HL-60 (cell line): ENCODE measurements around the gene CYP4F3.
A peak's percentile ranks its signal among the peaks of the same experiment; 100 is the strongest.

Experiments
- DNase-seq, 2 experiments: peaks; one replicate each; pipeline ENCODE4 v3.0.0-alpha.2; 2010 to 2020; ENCODE audit warnings: low read depth in 1 of 2, low spot score in 1 of 2
- H3K27ac ChIP-seq: fragments of 250-450 bp; sonication (Bioruptor Pico); replicated peaks from 2 replicates; pipeline ENCODE4 v1.5.1; 2020; ENCODE audit warnings: mild to moderate bottlenecking, moderate library complexity
- H3K27me3 ChIP-seq: fragments of 250-450 bp; sonication (Bioruptor Pico); 2 replicates; pipeline ENCODE4 v1.5.1; 2021; ENCODE audit warnings: mild to moderate bottlenecking, moderate library complexity; ENCODE audit not compliant: insufficient read depth, poor library complexity, severe bottlenecking
- H3K4me3 ChIP-seq: replicated peaks from 2 replicates; pipeline ENCODE4 v1.5.1; 2011; ENCODE audit warnings: mild to moderate bottlenecking, control low read depth, low read length; ENCODE audit not compliant: insufficient read depth
- CTCF ChIP-seq: IDR thresholded peaks from one replicate; pipeline ENCODE4 v1.5.1; 2011; ENCODE audit warnings: low read length, control low read depth, inconsistent platforms; ENCODE audit not compliant: insufficient read depth
- GABPA ChIP-seq: IDR thresholded peaks from 2 replicates; pipeline ENCODE4 v1.6.1; 2012; ENCODE audit warnings: low read depth
- POLR2AphosphoS5 ChIP-seq: IDR thresholded peaks from 2 replicates; pipeline ENCODE4 v1.6.1; 2012; ENCODE audit warnings: low read depth
- REST ChIP-seq: IDR thresholded peaks from 2 replicates; pipeline ENCODE4 v1.6.1; 2012; ENCODE audit warnings: low read depth; ENCODE audit not compliant: insufficient replicate concordance
- SPI1 ChIP-seq: IDR thresholded peaks from 2 replicates; pipeline ENCODE4 v1.6.1; 2012; ENCODE audit warnings: low read depth, mild to moderate bottlenecking, borderline replicate concordance

The CYP4F3 gene

GRCh38 chr19:15666186-15666585, 25.5 kb downstream of the CYP4F3 start:
- TF ChIP-seq GABPA, result no peak
- TF ChIP-seq REST, result no peak
- no peak for TF ChIP-seq POLR2AphosphoS5
- no peak for TF ChIP-seq CTCF
- no peak for TF ChIP-seq SPI1
- Histone ChIP-seq H3K4me3 (no peak overlapping the region), H3K27ac (peak overlapping the region; percentile 25; the same call in 1 of the 2 replicates), H3K27me3 (no peaks in the 10 kb centered on the region)
- no peak for DNase-seq

GRCh38 chr19:15666883-15667282, 26.2 kb downstream of the CYP4F3 start:
- H3K27ac ChIP-seq, result peak overlapping the region; percentile 25; the same call in 1 of the 2 replicates
- no peak overlapping the region for H3K4me3 ChIP-seq
- H3K27me3 ChIP-seq, result no peaks in the 10 kb centered on the region
- peak; percentile 45 to 81 for DNase-seq
- TF ChIP-seq CTCF (no peak), SPI1 (peak; percentile 86), GABPA (no peak), POLR2AphosphoS5 (0 out of 2 replicates have a peak, but pooled peaks have one; percentile 29), REST (peak; percentile 17)

GRCh38 chr19:15669440-15669839, 28.7 kb downstream of the CYP4F3 start:
- no peak for TF ChIP-seq POLR2AphosphoS5
- peak; percentile 90 for TF ChIP-seq REST
- TF ChIP-seq GABPA, result no peak
- Histone ChIP-seq H3K27ac (no peak overlapping the region; the same call in 1 of the 2 replicates), H3K27me3 (no peaks in the 10 kb centered on the region), H3K4me3 (no peak overlapping the region)
- no peak for DNase-seq

GRCh38 chr19:15669891-15670290, 29.2 kb downstream of the CYP4F3 start:
- TF ChIP-seq POLR2AphosphoS5, result no peak
- no peak for TF ChIP-seq GABPA
- DNase-seq, result peak in 1 of 2 experiments; percentile 63
- no peak overlapping the region for H3K4me3 ChIP-seq
- H3K27me3 ChIP-seq, result no peaks in the 10 kb centered on the region
- no peak overlapping the region; the same call in 1 of the 2 replicates for H3K27ac ChIP-seq
